ENCODE data around the gene ADGRA3. TPM values are rescaled to one million over a fixed set of nuclear protein-coding genes. Genes with fewer than 3 reads are reported as not detected.

ADGRA3 gene
- total and polyA plus RNA-seq, 2 of the 13 experiments (the other 11 are each of a cell fraction or from before 2014, with no cell fraction given): 32.2 to 40.8 TPM

DNA sequence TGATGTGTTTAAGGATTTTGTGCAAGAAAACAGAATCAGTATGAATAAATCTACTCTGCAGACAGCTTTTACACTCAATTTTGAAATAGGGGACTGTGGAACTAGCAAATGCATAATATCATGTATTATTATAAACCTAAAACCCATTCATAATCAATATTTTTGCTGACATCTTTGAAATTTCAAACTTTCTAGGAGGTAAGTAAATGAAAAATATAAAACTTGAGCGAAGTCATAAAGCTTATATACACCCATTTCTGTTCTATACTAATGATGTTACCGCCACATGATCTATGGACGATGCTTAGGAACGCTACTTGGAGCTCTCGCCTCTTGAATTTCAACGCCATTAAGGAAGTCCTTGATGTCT is 38.1 kb downstream of the ADGRA3 start:
- WGBS (ENCODE audit: low lambda C conversion rate): 98% methylated on average over 6 of the region's 6 CpGs
- H3K9me3 ChIP-seq (ENCODE audit: low read length): no peaks in the 10 kb centered on the region
- no peak overlapping the region for H3K9ac ChIP-seq (ENCODE audit: insufficient read depth, low read depth, low read length)
- peaks cover 0 to 4% of the 10 kb centered on the region in 2 experiments; a peak in 1 of 5 replicates for H3K36me3 ChIP-seq (replicated peaks in 1 of 2; ENCODE audit: control insufficient read depth in 1 of 2, insufficient read depth in 2 of 2, low read length in 2 of 2)
- CTCF ChIA-PET (ENCODE audit: low intra/inter-chr PET ratio, low total read pairs): no interaction called here
- in situ Hi-C loops (cut with HindIII; ENCODE audit: extremely low pct_ligation_motif_present, low pct_unique_long_range_greater_than_20kb): no loop called here
- intact Hi-C loops (cut with micrococcal nuclease; ENCODE audit: unreplicated experiment): no loop called here
- H3K27ac ChIP-seq (ENCODE audit: extremely low read length, insufficient read depth, low read length): no peak overlapping the region
- POLR2A ChIA-PET: no interaction called here
- H2AFZ ChIP-seq (ENCODE audit: low read length): no peak overlapping the region
- peaks cover 37% of the 10 kb centered on the region for H3K4me1 ChIP-seq (ENCODE audit: insufficient read depth, low read length)
- H3K4me2 ChIP-seq (ENCODE audit: low read depth, low read length): no peak overlapping the region
- TF ChIP-seq MAFK (conservative IDR thresholded peaks at IDR 0.05 in 1 of 2, IDR thresholded peaks at IDR 0.05 in 1 of 2; ENCODE audit: low read length in 2 of 2) (peak in 1 of 2 experiments; percentile 68; a peak in 2 of 4 replicates), DNMT3B (CRISPR knock-in tag; conservative IDR thresholded peaks at IDR 0.05) (no peak), MAFF (IDR thresholded peaks at IDR 0.05; ENCODE audit: low read depth, low read length) (peak; percentile 54; the same call in 1 of the 2 replicates)
- TF ChIP-seq, protein P1, sequence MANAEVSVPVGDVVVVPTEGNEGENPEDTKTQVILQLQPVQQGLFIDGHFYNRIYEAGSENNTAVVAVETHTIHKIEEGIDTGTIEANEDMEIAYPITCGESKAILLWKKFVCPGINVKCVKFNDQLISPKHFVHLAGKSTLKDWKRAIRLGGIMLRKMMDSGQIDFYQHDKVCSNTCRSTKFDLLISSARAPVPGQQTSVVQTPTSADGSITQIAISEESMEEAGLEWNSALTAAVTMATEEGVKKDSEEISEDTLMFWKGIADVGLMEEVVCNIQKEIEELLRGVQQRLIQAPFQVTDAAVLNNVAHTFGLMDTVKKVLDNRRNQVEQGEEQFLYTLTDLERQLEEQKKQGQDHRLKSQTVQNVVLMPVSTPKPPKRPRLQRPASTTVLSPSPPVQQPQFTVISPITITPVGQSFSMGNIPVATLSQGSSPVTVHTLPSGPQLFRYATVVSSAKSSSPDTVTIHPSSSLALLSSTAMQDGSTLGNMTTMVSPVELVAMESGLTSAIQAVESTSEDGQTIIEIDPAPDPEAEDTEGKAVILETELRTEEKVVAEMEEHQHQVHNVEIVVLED (CRISPR knock-in tag; IDR thresholded peaks at IDR 0.05; ENCODE audit: borderline replicate concordance): no peak
- no peaks in the 10 kb centered on the region for H3K27me3 ChIP-seq (ENCODE audit: control insufficient read depth in 1 of 2, insufficient read depth in 2 of 2, low read length in 2 of 2)
- BruUV-seq (replicated peaks): no TSS peak
- no peaks in the 10 kb centered on the region for H4K20me1 ChIP-seq (ENCODE audit: insufficient read depth, low read length)
- peaks cover 60% of the 10 kb centered on the region for H3K79me2 ChIP-seq (ENCODE audit: insufficient read depth, low read length)
- no peak for FAIRE-seq
- no peak overlapping the region for H3K4me3 ChIP-seq (replicated peaks in 1 of 3; ENCODE audit: insufficient read depth in 1 of 3, low read depth in 2 of 3, low read length in 3 of 3)
- no peak for DNase-seq (ENCODE audit: low spot score)
- no peak for ATAC-seq

DNA sequence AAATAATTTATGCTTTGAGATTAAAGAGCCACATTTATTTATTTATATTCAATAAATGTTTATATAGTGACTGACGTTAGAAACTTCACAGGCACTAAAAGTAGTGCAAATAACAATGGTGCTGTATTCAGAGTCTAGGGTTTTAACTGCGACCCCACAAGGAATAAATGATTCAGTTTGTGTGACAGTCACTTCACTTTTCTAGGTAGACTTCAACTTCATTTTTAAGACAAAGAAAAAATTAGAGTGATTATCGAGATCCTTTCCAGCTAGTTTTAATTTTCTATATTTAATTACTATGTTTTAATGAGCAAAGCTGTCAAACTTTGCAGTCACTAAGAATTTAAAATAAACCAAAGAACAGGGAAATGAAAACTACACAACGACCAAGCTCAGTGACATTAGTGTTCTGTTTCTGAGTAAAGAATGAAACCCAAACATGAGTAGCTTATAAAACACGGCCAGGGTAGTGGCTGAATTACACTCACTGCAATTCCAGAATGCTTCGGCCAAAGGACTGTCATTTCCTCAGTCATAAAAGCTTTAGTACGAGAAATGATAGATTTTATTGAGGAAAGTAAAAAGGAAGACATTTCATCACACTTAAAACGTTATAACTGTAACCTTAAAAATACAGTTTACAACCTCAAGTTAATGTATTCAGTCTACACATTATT is 38.6 kb downstream of the ADGRA3 start:
- in situ Hi-C loops (cut with HindIII; ENCODE audit: extremely low pct_ligation_motif_present, low pct_unique_long_range_greater_than_20kb) (no loop called here), intact Hi-C loops (cut with micrococcal nuclease; ENCODE audit: unreplicated experiment) (no loop called here)
- Histone ChIP-seq H3K9me3 (ENCODE audit: low read length) (no peaks in the 10 kb centered on the region), H4K20me1 (ENCODE audit: insufficient read depth, low read length) (no peaks in the 10 kb centered on the region), H3K9ac (ENCODE audit: insufficient read depth, low read depth, low read length) (no peak overlapping the region), H3K27me3 (ENCODE audit: control insufficient read depth in 1 of 2, insufficient read depth in 2 of 2, low read length in 2 of 2) (no peaks in the 10 kb centered on the region), H3K4me2 (ENCODE audit: low read depth, low read length) (no peak overlapping the region), H2AFZ (ENCODE audit: low read length) (no peak overlapping the region), H3K4me1 (ENCODE audit: insufficient read depth, low read length) (peaks cover 40% of the 10 kb centered on the region), H3K36me3 (replicated peaks in 1 of 2; ENCODE audit: control insufficient read depth in 1 of 2, insufficient read depth in 2 of 2, low read length in 2 of 2) (peaks cover 0 to 4% of the 10 kb centered on the region in 2 experiments; a peak in 2 of 5 replicates), H3K27ac (ENCODE audit: extremely low read length, insufficient read depth, low read length) (no peak overlapping the region), H3K79me2 (ENCODE audit: insufficient read depth, low read length) (peaks cover 58% of the 10 kb centered on the region), H3K4me3 (replicated peaks in 1 of 3; ENCODE audit: insufficient read depth in 1 of 3, low read depth in 2 of 3, low read length in 3 of 3) (no peak overlapping the region)
- CTCF ChIA-PET (ENCODE audit: low intra/inter-chr PET ratio, low total read pairs): no interaction called here
- POLR2A ChIA-PET: no interaction called here
- no peak for ATAC-seq
- 95% methylated on average over 8 of the region's 8 CpGs for WGBS (ENCODE audit: low lambda C conversion rate)
- BruUV-seq (replicated peaks): no TSS peak
- no peak for FAIRE-seq
- DNase-seq (ENCODE audit: low spot score): no peak
- TF ChIP-seq PAF1 (CRISPR knock-in tag; IDR thresholded peaks at IDR 0.05) (no peak), SP4 (CRISPR knock-in tag; IDR thresholded peaks at IDR 0.05) (no peak), ZFP62 (CRISPR knock-in tag; IDR thresholded peaks at IDR 0.05) (no peak), YEATS4 (CRISPR knock-in tag; IDR thresholded peaks at IDR 0.05; ENCODE audit: borderline replicate concordance) (no peak), TMF1 (CRISPR knock-in tag; IDR thresholded peaks at IDR 0.05; ENCODE audit: low read depth) (no peak), ZNF75D (CRISPR knock-in tag; IDR thresholded peaks at IDR 0.05; ENCODE audit: borderline replicate concordance) (no peak)
- TF ChIP-seq, protein P2, sequence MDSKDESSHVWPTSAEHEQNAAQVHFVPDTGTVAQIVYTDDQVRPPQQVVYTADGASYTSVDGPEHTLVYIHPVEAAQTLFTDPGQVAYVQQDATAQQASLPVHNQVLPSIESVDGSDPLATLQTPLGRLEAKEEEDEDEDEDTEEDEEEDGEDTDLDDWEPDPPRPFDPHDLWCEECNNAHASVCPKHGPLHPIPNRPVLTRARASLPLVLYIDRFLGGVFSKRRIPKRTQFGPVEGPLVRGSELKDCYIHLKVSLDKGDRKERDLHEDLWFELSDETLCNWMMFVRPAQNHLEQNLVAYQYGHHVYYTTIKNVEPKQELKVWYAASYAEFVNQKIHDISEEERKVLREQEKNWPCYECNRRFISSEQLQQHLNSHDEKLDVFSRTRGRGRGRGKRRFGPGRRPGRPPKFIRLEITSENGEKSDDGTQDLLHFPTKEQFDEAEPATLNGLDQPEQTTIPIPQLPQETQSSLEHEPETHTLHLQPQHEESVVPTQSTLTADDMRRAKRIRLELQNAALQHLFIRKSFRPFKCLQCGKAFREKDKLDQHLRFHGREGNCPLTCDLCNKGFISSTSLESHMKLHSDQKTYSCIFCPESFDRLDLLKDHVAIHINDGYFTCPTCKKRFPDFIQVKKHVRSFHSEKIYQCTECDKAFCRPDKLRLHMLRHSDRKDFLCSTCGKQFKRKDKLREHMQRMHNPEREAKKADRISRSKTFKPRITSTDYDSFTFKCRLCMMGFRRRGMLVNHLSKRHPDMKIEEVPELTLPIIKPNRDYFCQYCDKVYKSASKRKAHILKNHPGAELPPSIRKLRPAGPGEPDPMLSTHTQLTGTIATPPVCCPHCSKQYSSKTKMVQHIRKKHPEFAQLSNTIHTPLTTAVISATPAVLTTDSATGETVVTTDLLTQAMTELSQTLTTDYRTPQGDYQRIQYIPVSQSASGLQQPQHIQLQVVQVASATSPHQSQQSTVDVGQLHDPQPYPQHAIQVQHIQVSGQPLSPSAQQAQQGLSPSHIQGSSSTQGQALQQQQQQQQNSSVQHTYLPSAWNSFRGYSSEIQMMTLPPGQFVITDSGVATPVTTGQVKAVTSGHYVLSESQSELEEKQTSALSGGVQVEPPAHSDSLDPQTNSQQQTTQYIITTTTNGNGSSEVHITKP (CRISPR knock-in tag; IDR thresholded peaks at IDR 0.05; ENCODE audit: low read depth): no peak
- TF ChIP-seq, protein P3, sequence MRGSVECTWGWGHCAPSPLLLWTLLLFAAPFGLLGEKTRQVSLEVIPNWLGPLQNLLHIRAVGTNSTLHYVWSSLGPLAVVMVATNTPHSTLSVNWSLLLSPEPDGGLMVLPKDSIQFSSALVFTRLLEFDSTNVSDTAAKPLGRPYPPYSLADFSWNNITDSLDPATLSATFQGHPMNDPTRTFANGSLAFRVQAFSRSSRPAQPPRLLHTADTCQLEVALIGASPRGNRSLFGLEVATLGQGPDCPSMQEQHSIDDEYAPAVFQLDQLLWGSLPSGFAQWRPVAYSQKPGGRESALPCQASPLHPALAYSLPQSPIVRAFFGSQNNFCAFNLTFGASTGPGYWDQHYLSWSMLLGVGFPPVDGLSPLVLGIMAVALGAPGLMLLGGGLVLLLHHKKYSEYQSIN (CRISPR knock-in tag; IDR thresholded peaks at IDR 0.05; ENCODE audit: borderline replicate concordance): no peak
